ENCODE data around the gene IL36RN. TPM values are rescaled to one million over a fixed set of nuclear protein-coding genes. Genes with fewer than 3 reads are reported as not detected.

The IL36RN gene
- not detected for polyA plus RNA-seq (2013, experiment 1 of 2)
- polyA plus RNA-seq (2013, experiment 2 of 2), result not detected

GRCh38 chr2:113058998-113059960 lies at the start of gene IL36RN:
TSS of gene IL36RN (plus strand) at chr2:113059198. CDS start at chr2:113059439, 241 bp downstream.
- no peak for DNase-seq
- no peaks in the 10 kb centered on the region for H3K4me1 ChIP-seq (ENCODE audit: control insufficient read depth, low read depth, low read length)
- H3K27ac ChIP-seq (ENCODE audit: low read depth, low read length), result no peak within 1 kb of the TSS
- no peak within 1 kb of the TSS for H3K18ac ChIP-seq (ENCODE audit: low read length)
- WGBS (ENCODE audit: extremely low coverage, insufficient coverage, low lambda C conversion rate), result no CpG with 5 or more reads among the region's 15 CpGs
- H3K9ac ChIP-seq (ENCODE audit: low read length), result no peak within 1 kb of the TSS
- no peak within 1 kb of the TSS for H4K5ac ChIP-seq (ENCODE audit: low read length)
- no peaks in the 10 kb centered on the region for H3K79me2 ChIP-seq (ENCODE audit: control insufficient read depth, insufficient read depth, low read length)
- no peak within 1 kb of the TSS for H3K4me2 ChIP-seq (ENCODE audit: low read length)
- no peak within 1 kb of the TSS for H3K23ac ChIP-seq (ENCODE audit: low read length)
- H2AK5ac ChIP-seq (ENCODE audit: low read length), result no peak within 1 kb of the TSS
- H3K4me3 ChIP-seq (ENCODE audit: low read length), result no peak within 1 kb of the TSS
- H3K27me3 ChIP-seq (ENCODE audit: insufficient read depth, low read length, poor library complexity), result no peaks in the 10 kb centered on the region
- H2BK120ac ChIP-seq (ENCODE audit: low read depth, low read length), result no peak within 1 kb of the TSS
- no peak within 1 kb of the TSS for H3K4ac ChIP-seq (ENCODE audit: low read depth, low read length)
- H3K36me3 ChIP-seq (ENCODE audit: control insufficient read depth, insufficient read depth, low read length), result no peaks in the 10 kb centered on the region
- no peak within 1 kb of the TSS for H2BK15ac ChIP-seq (replicated peaks; ENCODE audit: low read depth)
- H3K79me1 ChIP-seq (ENCODE audit: low read length), result no peaks in the 10 kb centered on the region
- no peak within 1 kb of the TSS for H2BK5ac ChIP-seq (ENCODE audit: low read length)
- H4K8ac ChIP-seq (ENCODE audit: low read depth, low read length), result no peak within 1 kb of the TSS
- H3K56ac ChIP-seq (ENCODE audit: low read length), result no peak within 1 kb of the TSS

GRCh38 chr2:113009622-113010021 lies 49.4 kb upstream of the IL36RN start:
- no peak overlapping the region for H4K5ac ChIP-seq (ENCODE audit: low read length)
- H3K4me2 ChIP-seq (ENCODE audit: low read length), result no peak overlapping the region
- no peaks in the 10 kb centered on the region for H3K27me3 ChIP-seq (ENCODE audit: insufficient read depth, low read length, poor library complexity)
- H3K4me3 ChIP-seq (ENCODE audit: low read length), result no peak overlapping the region
- no peaks in the 10 kb centered on the region for H3K79me2 ChIP-seq (ENCODE audit: control insufficient read depth, insufficient read depth, low read length)
- DNase-seq, result no peak
- no CpG with 5 or more reads among the region's 1 CpG for WGBS (ENCODE audit: extremely low coverage, insufficient coverage, low lambda C conversion rate)
- H3K23ac ChIP-seq (ENCODE audit: low read length), result no peak overlapping the region
- no peaks in the 10 kb centered on the region for H3K36me3 ChIP-seq (ENCODE audit: control insufficient read depth, insufficient read depth, low read length)
- H3K56ac ChIP-seq (ENCODE audit: low read length), result no peak overlapping the region
- no peaks in the 10 kb centered on the region for H3K4me1 ChIP-seq (ENCODE audit: control insufficient read depth, low read depth, low read length)
- H3K27ac ChIP-seq (ENCODE audit: low read depth, low read length), result no peak overlapping the region
- no peak overlapping the region for H2BK15ac ChIP-seq (replicated peaks; ENCODE audit: low read depth)
- no peak overlapping the region for H3K4ac ChIP-seq (ENCODE audit: low read depth, low read length)
- no peak overlapping the region for H4K8ac ChIP-seq (ENCODE audit: low read depth, low read length)
- H2BK120ac ChIP-seq (ENCODE audit: low read depth, low read length), result no peak overlapping the region
- H2BK5ac ChIP-seq (ENCODE audit: low read length), result no peak overlapping the region
- no peaks in the 10 kb centered on the region for H3K79me1 ChIP-seq (ENCODE audit: low read length)
- no peak overlapping the region for H3K18ac ChIP-seq (ENCODE audit: low read length)
- no peak overlapping the region for H2AK5ac ChIP-seq (ENCODE audit: low read length)
- H3K9ac ChIP-seq (ENCODE audit: low read length), result no peak overlapping the region

- Histone ChIP-seq H3K4me2 (ENCODE audit: low read length) (no peak overlapping the region), H2BK15ac (replicated peaks; ENCODE audit: low read depth) (no peak overlapping the region), H3K27ac (ENCODE audit: low read depth, low read length) (no peak overlapping the region), H3K23ac (ENCODE audit: low read length) (no peak overlapping the region), H3K27me3 (ENCODE audit: insufficient read depth, low read length, poor library complexity) (no peaks in the 10 kb centered on the region), H2AK5ac (ENCODE audit: low read length) (no peak overlapping the region), H3K18ac (ENCODE audit: low read length) (no peak overlapping the region), H3K4me3 (ENCODE audit: low read length) (no peak overlapping the region), H3K9ac (ENCODE audit: low read length) (no peak overlapping the region), H4K8ac (ENCODE audit: low read depth, low read length) (no peak overlapping the region), H2BK120ac (ENCODE audit: low read depth, low read length) (no peak overlapping the region), H4K5ac (ENCODE audit: low read length) (no peak overlapping the region), H3K79me1 (ENCODE audit: low read length) (no peaks in the 10 kb centered on the region), H2BK5ac (ENCODE audit: low read length) (no peak overlapping the region), H3K4ac (ENCODE audit: low read depth, low read length) (no peak overlapping the region), H3K4me1 (ENCODE audit: control insufficient read depth, low read depth, low read length) (no peaks in the 10 kb centered on the region), H3K36me3 (ENCODE audit: control insufficient read depth, insufficient read depth, low read length) (no peaks in the 10 kb centered on the region), H3K79me2 (ENCODE audit: control insufficient read depth, insufficient read depth, low read length) (no peaks in the 10 kb centered on the region), H3K56ac (ENCODE audit: low read length) (no peak overlapping the region)
- DNase-seq, result peak; percentile 1
- no CpG with 5 or more reads among the region's 2 CpGs for WGBS (ENCODE audit: extremely low coverage, insufficient coverage, low lambda C conversion rate)
Observed at GRCh38 chr2:113010088-113010487, 48.9 kb upstream of the IL36RN start.

- Histone ChIP-seq H2AK5ac (ENCODE audit: low read length) (no peak overlapping the region), H3K9ac (ENCODE audit: low read length) (no peak overlapping the region), H3K27ac (ENCODE audit: low read depth, low read length) (no peak overlapping the region), H2BK120ac (ENCODE audit: low read depth, low read length) (no peak overlapping the region), H3K79me1 (ENCODE audit: low read length) (no peaks in the 10 kb centered on the region), H3K56ac (ENCODE audit: low read length) (no peak overlapping the region), H3K18ac (ENCODE audit: low read length) (no peak overlapping the region), H3K23ac (ENCODE audit: low read length) (no peak overlapping the region), H3K4me1 (ENCODE audit: control insufficient read depth, low read depth, low read length) (no peaks in the 10 kb centered on the region), H3K79me2 (ENCODE audit: control insufficient read depth, insufficient read depth, low read length) (no peaks in the 10 kb centered on the region), H3K4ac (ENCODE audit: low read depth, low read length) (no peak overlapping the region), H3K4me3 (ENCODE audit: low read length) (no peak overlapping the region), H3K4me2 (ENCODE audit: low read length) (no peak overlapping the region), H4K5ac (ENCODE audit: low read length) (no peak overlapping the region), H2BK15ac (replicated peaks; ENCODE audit: low read depth) (no peak overlapping the region), H2BK5ac (ENCODE audit: low read length) (no peak overlapping the region), H3K36me3 (ENCODE audit: control insufficient read depth, insufficient read depth, low read length) (no peaks in the 10 kb centered on the region), H3K27me3 (ENCODE audit: insufficient read depth, low read length, poor library complexity) (no peaks in the 10 kb centered on the region), H4K8ac (ENCODE audit: low read depth, low read length) (no peak overlapping the region)
- DNase-seq, result no peak
- WGBS (ENCODE audit: extremely low coverage, insufficient coverage, low lambda C conversion rate), result no CpG with 5 or more reads among the region's 1 CpG
Observed at GRCh38 chr2:113011108-113011507, 47.9 kb upstream of the IL36RN start.

- H3K56ac ChIP-seq (ENCODE audit: low read length), result no peak overlapping the region
- H2BK15ac ChIP-seq (replicated peaks; ENCODE audit: low read depth), result no peak overlapping the region
- no peaks in the 10 kb centered on the region for H3K27me3 ChIP-seq (ENCODE audit: insufficient read depth, low read length, poor library complexity)
- no peak overlapping the region for H3K18ac ChIP-seq (ENCODE audit: low read length)
- no peak overlapping the region for H2BK120ac ChIP-seq (ENCODE audit: low read depth, low read length)
- no peak overlapping the region for H3K23ac ChIP-seq (ENCODE audit: low read length)
- no peaks in the 10 kb centered on the region for H3K79me1 ChIP-seq (ENCODE audit: low read length)
- no peak overlapping the region for H2BK5ac ChIP-seq (ENCODE audit: low read length)
- H3K79me2 ChIP-seq (ENCODE audit: control insufficient read depth, insufficient read depth, low read length), result no peaks in the 10 kb centered on the region
- no peak overlapping the region for H2AK5ac ChIP-seq (ENCODE audit: low read length)
- H4K5ac ChIP-seq (ENCODE audit: low read length), result no peak overlapping the region
- no peak overlapping the region for H3K4me3 ChIP-seq (ENCODE audit: low read length)
- no peak overlapping the region for H4K8ac ChIP-seq (ENCODE audit: low read depth, low read length)
- H3K4ac ChIP-seq (ENCODE audit: low read depth, low read length), result no peak overlapping the region
- no peaks in the 10 kb centered on the region for H3K4me1 ChIP-seq (ENCODE audit: control insufficient read depth, low read depth, low read length)
- no peak overlapping the region for H3K9ac ChIP-seq (ENCODE audit: low read length)
- no CpG with 5 or more reads among the region's 8 CpGs for WGBS (ENCODE audit: extremely low coverage, insufficient coverage, low lambda C conversion rate)
- H3K36me3 ChIP-seq (ENCODE audit: control insufficient read depth, insufficient read depth, low read length), result no peaks in the 10 kb centered on the region
- H3K27ac ChIP-seq (ENCODE audit: low read depth, low read length), result no peak overlapping the region
- H3K4me2 ChIP-seq (ENCODE audit: low read length), result no peak overlapping the region
- no peak for DNase-seq
Observed at GRCh38 chr2:113012436-113013335, 46.3 kb upstream of the IL36RN start.
